ENCODE data around the gene TEAD2.

The TEAD2 gene

DNA sequence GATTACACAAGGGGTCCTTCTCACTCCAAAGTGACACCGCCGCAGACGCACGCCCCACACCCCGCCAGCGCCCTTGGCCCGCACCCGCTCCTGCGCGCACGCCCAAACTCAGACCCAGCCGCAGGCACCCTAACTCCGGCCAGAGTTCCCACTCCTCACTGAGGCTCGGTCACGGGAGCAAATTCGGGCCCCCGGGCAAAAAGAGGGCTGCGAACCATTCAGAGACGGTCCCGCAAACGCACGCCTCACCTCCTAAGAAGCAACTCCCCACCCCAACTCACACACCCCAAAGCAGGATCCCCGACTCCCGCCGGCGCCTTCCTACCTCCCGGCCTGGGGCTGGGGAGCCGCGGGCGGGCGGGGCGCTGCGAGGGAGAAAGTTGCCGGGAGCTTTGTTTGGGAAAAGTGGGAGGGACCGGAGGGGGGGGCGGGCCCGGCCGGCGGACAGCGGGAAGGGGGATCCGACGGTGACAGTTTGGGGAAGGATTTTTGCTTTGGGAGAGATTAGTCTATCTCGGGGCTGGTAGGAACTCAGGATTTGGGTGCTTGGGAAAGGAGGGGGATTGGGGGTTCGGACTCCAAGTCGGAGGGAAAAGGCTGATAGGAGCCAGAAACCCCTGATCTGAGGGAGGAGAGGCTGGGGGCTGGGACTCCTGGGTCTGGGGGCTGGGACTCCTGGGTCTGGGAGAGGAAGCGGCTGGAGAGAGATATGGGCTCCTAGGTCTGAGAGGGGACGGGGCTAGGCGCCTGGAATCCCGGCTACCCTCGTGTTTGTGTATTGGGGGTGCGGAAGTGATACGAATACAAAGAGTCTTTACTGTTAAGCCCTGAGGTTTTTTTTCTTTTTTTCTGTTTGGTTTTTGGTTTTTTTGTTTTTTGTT, at the start of gene TEAD2:
TSS of gene TEAD2 (minus strand) at position 369 of the 881 bp plus-strand sequence. CDS start 2,341 bp downstream, outside the sequence.
- peak; percentile 32 for DNase-seq

DNA sequence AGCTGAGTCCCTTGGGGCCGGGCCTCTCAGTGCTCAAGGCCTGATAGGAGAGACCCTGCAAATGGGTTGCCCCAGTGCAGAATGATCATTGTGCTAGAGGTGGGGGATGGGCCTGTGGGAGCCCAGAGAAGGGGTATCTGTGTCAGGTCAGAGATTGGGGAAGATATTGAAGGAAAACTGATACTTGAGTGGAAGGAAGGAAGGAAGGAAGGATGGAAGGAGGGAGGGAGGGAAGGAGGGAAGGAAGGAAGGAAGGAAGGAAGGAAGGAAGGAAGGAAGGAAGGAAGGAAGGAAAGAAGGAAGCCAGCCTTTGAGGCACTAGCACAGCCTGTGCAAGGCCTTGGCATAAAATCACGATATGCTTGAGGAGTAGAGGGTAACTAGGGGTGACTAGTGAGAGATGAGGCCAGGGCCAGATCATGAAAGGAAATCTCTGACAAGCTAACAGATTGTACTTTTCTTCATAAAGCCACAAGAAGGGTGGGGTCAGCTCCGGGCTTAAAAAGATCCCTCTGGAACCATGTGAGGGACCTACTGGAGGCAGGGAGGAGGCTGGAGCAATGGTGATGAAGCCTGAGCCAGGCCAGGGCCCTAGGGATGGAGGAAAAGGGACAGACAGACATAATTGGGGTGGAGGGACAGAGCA, 49.6 kb upstream of the TEAD2 start:
- no peak for DNase-seq

DNA sequence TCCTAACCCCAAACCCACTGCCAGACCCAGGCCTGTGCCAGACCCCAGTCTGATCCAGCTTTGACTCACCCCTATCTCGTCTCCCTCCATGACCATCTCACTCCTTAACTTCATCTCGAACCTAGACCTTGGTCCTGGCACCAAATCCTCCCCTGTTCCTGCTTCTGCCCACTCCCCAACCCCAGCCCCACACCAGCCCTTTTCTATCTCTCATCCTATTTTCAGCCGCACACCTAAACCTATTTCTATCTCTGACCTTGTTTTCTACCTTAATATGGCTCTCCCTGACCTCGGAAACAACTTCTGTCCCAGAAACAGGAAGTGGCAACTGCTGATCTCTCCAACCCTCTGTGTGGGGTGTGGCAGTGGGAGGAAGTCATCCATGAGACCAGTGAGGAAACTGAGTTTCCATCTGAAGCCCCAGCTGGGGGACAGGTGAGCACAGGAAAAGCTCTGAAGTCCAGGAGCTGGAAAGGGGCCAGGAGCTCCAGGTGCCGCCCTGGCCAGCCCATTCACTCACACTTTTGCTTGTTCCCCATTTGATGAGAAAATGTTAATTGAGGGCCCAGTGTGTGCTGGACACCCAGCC, 47.3 kb upstream of the TEAD2 start:
- peak; percentile 30 for DNase-seq

DNA sequence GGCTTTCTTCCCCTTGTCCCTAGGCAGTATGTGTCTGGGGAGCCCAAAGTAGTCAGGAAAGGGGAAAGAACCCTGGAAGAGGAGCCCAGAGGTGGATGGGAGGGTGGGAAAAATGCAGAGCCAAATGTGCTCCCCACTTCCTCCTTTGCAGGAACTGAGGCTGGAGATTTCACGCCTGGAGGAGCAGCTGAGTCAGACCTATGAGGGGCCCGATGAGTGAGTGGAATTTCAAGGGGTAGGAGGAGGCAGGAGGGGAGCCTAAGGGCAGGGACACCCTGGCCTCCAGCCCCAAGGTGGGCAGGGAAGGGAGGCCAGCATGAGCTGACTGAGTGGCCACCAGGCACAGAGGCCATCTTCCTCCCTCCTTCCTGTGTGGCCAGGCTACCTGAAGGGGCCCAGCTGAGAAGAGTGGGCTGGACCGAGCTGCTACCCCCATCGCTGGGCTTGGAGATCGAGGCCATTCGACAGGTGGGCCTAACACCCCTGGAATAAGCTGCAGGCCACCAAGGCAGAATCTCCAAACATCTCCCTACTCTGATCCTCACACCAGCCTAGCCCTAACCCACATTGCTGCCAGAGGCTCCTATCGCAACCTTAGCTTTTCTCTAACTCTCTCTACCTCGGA, 46.7 kb upstream of the TEAD2 start:
- peak; percentile 19 for DNase-seq

DNA sequence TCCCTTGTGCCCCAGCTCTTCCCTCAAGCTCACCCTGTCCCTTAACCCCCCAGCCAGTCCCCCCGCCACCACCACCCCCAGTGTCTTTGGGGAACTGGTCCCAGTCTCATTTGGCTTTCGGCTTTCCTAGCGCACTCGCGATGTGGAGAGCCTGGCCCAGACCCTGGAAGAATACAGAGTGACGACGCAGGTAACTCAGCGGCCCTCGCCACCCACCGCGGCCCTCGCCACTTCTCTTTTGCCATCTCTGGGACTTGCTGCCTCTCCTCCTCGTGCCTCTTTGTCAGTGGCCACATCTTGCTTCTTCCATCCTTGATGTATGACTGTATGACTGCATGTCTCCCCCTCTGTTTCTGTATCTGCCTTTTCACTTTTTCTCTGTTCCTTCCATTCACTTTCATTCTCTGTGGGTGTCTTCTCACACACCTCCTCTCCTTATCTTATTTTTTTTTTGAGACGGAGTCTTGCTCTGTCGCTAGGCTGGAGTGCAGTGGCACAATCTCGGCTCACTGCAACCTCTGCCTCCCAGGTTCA, 45.3 kb upstream of the TEAD2 start:
- DNase-seq = no peak

DNA sequence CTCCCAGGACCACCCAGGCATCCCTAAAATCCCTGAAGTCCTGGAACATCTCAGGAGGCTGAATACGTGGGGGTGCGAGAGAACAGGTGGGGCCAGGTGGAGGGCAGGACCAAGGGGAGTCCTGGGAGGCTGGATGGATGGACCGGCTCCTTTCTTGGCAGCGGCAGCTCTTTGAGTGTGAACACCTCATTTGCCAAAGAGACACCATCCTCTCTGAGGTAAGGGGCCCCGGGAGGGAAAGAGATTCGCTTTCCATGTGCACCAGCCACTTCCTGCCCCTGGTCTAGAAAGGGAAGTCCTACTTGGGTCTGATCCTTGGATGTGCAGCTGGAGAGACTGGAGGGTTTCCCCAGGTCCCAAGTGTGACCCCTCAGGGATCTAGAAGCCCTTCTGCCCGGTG, 44.9 kb upstream of the TEAD2 start:
- no peak for DNase-seq

DNA sequence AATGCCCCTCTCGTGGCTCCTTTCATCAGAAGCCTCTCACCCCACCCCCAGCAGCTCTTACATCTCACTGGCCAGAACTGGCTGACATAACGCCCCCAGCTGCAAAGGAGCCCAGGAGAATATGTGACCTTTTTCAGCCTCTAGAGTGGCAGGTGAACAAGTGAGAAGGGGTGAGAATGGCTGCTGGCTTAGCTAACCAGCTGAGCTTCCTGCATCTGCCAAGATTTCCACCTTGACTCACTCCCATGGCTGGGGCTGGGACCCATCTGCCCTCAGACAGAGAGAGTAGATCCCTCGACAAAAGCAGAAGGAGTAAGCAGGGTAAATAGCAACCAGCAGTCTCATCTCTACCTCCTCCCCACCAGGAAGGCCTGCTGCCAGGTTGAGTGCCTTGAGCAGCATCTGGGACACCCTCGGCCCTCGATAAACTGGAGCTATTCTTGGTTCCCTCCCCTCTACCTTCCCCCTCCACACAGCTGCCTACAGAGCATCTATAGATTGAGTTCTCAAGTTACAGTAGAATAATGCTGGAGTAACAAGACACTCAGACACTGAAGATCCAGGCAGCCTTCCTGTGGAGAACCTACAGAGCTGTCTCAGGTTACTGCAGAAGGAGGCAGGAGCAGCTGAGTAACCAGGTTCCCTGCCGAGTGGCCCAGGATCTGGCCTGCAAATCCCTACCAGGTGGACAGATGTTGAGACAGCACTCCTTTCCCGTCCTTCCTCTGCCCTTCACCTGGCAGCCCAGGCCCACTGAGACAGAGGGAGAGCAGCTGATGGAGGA, 41.4 kb upstream of the TEAD2 start:
- no peak for DNase-seq

DNA sequence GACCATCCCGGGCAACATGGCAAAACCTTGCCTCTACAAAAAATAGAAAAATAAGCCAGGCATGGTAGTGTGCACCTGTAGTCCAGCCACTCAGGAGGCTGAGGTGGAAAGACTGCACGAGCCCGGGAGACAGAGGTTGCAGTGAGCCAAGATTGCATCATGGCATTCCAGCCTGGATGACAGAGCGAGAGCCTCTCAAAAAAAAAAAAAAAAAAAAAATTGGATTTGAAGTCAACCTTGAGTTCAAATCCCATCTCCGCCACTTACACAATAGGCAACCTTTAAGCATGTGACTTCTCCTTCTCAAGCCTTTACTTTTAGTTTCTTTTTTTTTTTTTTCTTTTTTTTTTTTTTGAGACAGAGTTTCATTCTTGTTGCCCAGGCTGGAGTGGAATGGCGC, 37.8 kb upstream of the TEAD2 start:
- DNase-seq = no peak

DNA sequence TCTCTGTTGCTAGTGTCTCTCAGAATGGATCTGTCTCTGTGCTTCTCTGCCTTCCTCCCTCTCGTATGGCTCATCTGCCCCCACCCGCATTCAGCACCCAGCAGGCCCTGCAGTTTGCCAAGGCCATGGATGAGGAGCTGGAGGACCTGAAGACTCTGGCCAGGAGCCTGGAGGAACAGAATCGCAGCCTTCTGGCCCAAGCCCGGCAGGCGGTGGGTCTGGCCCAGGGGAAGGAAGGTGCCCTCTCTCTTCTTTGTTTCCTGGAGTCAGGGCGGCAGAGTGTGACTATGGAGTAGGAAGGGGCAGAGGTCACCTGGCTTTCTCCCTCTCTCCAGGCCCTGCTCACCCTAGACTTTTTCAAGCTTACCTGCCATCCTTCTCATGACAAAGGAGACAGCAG, 36.7 kb upstream of the TEAD2 start:
- no peak for DNase-seq

DNA sequence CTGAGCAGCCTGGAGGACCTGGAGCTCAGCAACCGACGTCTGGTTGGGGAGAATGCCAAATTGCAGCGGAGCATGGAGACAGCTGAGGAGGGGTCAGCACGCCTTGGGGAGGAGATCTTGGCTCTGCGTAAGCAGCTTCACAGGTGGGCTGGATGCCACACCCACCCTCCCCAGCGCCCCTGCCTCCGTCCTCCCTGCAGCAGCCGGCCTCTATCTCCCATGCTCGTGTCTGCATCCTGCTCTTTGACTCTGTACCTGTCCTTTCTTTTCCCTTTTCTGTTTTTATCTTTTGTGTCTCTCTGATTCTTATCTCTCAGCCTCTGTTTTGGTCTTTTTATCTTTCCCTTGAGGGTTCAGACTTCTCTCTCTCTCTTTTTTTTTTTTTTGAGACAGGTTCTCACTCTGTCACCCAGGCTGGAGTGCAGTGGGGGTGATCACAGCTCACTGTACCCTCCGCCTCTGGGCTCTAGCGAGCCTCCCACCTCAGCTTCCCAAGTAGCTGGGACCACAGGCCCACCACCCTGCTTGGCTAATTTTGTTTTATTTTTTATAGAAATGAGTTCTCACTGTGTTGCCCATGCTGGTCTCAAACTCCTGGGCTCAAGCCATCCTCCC, 35.9 kb upstream of the TEAD2 start:
- no peak for DNase-seq

DNA sequence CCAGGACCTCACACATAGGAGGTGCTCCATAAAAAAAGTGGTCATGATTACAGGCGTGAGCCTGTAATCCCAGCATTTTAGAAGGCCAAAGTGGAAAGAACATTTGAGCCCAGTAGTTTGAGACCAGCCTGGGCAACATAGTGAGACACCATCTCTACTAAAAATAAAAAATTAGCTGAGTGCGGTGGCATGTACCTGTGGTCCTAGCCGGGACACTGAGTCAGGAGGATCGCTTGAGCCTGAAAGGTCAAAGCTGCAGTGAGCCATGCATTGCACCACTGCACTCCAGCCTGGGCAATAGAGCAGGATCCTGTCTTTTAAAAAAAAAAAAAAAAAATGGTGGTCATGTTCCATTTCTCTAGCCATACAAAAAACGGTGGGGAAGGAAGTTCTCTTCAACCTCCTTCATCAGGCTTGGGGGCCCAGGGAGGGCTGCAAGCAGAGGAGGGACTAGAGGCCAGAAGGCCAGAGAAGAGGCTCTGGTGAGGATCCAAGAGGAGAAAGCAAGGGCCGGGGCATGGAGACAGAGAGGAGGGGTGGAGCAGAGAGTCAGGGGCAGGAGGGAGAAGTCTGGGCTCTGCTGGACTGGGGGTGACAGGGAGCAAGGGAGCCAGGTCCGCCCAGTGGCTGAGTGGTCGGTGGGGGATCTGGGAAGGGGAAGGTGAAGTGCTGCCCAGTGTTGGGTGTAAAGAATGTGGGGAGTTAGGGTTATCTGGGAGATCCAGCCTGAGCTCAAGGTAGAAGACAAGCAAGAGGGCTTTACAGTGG, 34.7 kb upstream of the TEAD2 start:
- no peak for DNase-seq

DNA sequence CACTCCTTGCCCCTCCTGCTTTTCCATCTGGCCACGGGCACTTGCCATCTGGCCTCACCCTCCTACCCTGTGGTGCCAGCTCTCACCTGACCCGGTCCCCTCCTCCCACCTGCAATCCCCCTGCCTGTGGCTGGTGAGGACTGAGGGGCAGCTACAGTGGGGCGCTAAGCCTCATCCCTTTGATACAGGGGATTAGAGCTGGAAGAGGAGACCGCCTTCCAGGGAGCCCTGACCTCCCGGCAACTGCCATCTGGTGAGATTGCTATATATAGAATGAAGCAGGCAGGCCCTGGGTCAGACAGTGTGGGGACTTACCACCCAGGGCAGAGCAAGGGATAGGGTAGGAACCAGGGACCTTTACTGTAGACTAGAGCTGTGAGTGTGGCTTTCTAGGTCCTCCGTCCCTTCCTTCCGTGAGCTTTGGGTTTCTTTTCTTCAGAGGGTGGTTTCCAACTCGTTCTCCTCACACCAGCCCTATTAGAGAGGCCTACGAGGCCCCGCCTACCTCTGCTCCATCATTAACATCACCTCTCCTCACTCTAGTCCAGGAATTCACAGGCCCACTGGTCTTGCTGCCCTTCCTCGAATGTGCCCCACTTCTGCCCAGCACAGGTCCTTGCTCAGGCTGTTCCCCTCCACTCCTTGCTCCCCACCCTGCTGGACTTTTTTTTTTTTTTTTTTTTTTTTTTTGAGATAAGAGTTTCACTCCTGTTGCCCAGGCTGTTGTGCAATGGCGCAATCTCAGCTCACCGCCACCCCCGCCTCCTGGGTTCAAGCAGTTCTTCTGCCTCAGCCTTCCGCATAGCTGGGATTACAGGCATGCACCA, 33.6 kb upstream of the TEAD2 start:
- no peak for DNase-seq

DNA sequence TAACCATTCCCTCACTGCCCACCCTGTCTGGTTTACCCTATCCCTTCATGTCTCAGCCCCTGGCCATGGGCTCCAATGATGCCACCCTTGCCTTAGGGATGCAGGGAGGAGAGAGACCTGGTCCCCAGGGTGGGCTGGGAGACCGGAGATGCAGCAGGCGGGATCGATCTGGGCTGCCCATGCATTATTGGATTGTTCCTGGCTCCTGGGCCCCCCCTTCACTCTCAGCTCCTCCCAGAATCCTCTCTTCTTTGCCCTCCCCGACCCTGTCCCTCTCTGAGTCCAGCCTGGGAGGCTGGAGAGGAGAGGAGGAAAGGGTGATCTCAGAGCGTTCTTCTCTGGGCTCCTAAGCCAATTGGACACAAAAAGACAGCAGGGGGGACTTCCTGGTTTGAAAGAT, 31.7 kb upstream of the TEAD2 start:
- DNase-seq = no peak

DNA sequence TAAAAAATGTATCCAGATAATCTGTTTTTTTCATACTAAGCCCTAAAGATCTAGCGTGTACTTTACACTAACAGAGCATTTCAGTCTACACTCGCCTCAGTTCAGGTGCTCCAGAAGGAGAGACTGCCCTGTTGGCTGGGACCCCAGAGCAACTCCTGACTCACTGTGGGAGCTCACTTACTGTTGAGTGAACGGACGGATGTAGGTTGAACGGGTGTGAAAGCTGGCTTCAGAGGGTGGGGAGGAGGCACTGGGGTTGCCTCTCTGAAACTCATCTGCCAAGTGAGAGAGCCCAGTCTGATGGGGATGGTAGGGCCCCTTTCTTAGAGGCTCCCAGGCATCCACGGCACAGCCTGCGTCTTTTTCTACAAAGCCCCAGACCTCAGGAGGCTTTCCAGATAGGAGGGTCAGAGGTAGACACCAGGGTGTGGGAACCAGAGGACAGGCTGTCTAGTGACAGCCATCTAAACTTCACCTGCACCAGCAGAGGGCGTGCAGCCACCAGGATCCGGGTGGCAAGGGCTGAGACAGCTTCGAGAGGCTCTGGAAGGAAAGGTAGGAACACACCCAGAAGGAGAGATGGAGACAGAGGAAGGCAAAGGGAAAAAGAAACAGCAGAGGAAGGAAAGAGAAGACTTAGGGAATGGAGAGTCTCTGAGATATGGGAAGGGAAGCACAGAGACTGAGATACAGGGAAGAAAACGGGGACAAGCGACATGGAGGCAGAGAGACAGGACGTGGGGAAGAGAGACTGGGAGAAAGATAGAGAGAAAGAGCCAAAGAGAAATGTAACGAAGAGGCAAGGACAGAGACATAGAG, 29.6 kb upstream of the TEAD2 start:
- DNase-seq = peak; percentile 85

DNA sequence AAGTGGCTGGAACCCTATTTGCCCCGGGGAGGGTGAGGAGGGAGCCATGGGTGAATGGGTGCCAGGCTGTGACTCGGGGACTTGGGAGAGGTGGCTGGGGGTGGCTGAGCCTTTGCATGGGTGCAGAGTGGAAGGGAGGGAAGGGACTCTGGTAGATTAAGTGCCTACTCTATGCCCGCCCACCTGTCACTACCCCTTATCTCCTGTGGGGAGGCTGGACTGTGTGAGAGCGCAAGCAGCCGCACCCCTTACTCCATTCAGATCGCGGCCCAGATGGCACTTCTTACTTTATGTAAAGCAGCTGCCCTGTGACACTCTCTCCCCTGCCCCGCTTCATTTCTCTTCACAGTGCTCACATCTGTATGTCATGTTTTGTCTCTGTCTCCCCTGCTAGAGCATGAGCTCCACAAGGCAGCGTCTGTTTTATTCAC, 28.7 kb upstream of the TEAD2 start:
- no peak for DNase-seq

DNA sequence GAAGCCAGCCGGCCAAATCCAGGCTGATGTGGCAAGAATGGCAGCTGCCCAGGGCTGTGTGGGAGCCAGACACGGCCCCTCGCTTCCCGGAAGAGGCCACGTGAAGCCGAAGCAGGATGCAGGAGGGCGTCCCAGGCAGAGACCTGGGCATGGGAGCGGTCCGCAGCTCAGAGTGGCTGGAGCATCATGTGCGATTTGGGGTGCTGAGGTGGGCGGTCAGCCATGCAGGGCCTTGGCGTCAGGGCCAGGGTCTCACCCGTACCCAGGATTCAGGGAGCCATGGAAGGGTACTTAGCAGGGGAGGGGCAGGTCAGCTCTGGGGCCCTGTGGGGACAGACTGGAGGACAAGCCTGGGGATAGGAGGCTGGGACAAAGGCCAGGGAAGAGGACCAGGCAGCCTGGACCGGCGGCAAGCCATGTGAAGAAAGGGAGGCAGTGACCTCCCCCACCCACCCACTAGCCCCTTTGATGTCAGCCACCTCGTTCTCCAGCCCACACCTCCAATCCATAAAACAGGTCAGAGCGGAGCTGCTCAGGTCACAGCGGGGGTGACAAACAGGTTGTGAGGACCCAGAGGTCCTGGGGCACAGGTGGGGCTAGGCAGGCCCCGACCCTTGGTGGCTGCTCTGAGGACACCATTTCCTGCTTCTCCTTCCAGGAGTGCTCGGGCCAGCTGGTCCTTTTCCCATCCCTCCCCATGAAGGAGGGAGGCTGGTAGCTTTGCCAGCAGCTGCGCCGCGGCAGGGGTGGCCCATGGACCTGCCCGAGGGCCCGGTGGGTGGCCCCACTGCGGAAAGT, 28.1 kb upstream of the TEAD2 start:
- DNase-seq = no peak

DNA sequence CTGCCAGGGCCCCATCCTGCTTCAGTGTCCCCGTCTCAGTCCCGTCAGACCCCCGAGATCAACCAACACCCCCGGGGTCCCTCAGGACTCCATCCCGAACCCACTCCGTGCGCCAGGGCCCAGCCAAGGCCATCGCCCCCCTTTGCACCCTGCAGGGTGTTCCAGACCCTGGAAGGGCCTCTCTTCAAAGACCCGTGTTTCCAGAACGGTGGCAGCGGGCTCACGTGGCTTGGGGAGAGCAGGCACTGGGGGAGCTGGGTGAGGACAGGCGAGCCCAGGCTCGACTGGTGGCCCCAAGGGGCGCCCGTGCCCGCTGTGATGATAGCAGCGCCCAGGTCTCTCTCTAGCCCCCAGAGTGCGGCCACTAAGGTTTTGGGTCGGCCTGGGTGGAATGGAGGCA, 27.2 kb upstream of the TEAD2 start:
- DNase-seq = no peak

DNA sequence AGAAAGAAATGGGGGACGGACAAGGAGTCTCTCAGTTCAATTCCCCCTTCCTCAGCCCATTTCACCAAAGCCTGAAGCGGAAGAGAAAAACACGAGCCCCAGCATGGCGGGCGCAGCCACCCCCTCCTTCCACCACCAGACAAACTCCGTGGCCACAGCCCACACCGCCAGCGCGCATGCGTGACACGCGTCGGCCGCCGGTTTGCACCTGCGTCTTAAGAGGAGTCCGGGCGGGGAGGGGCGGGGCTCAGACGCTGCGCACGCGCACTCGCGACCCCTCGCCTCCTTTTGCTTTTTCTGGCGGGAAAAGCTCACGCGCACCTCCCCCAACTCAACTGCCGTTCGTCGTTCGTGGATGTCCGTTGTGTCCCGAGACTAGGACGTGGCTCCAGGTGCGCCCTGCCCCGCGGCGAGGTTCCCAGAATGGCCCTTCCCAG, 25.7 kb upstream of the TEAD2 start, which contains the start of gene KASH5:
TSS of gene KASH5 (plus strand) at position 314 of the 437 bp plus-strand sequence. CDS start 2,635 bp downstream, outside the sequence.
- DNase-seq = peak; percentile 92

Data from stimulated activated CD4-positive, alpha-beta T cell treated with anti-CD3 and anti-CD28 coated beads, Interleukin-15, amount 100 ng/mL, for 24 hours (primary cell).